ENCODE results near the gene FAM53B.

FAM53B gene

GRCh38 chr10:124639646-124640045, 104.5 kb downstream of the FAM53B start:
- in situ Hi-C loops (cut with MboI; ENCODE audit: low pct_unique_long_range_greater_than_20kb, low sequenced_read_pairs, unreplicated experiment) = loop anchor here (10.0 kb wide), 1 partner anchor 95 kb away; no protein-coding TSS in a partner anchor
- no peak for TF ChIP-seq CTCF (IDR thresholded peaks at IDR 0.05; ENCODE audit: extremely low read depth, insufficient read depth, missing control alignments)
- no peak for DNase-seq (ENCODE audit: low spot score)

- no peak for TF ChIP-seq CTCF (IDR thresholded peaks at IDR 0.05; ENCODE audit: extremely low read depth, insufficient read depth, missing control alignments)
- DNase-seq (ENCODE audit: low spot score) = no peak
- in situ Hi-C loops (cut with MboI; ENCODE audit: low pct_unique_long_range_greater_than_20kb, low sequenced_read_pairs, unreplicated experiment) = loop anchor here (10.0 kb wide), 1 partner anchor 96 kb away; no protein-coding TSS in a partner anchor
These were observed 105.0 kb downstream of the FAM53B start for GRCh38 chr10:124639206-124639605.

- in situ Hi-C loops (cut with MboI; ENCODE audit: low pct_unique_long_range_greater_than_20kb, low sequenced_read_pairs, unreplicated experiment) = loop anchor here (10.0 kb wide), 1 partner anchor 97 kb away; no protein-coding TSS in a partner anchor
- DNase-seq (ENCODE audit: low spot score) = no peak
- no peak for TF ChIP-seq CTCF (IDR thresholded peaks at IDR 0.05; ENCODE audit: extremely low read depth, insufficient read depth, missing control alignments)
These were observed 106.4 kb downstream of the FAM53B start for GRCh38 chr10:124637746-124638145.

- no peak for DNase-seq (ENCODE audit: low spot score)
- TF ChIP-seq CTCF (IDR thresholded peaks at IDR 0.05; ENCODE audit: extremely low read depth, insufficient read depth, missing control alignments) = no peak
- in situ Hi-C loops (cut with MboI; ENCODE audit: low pct_unique_long_range_greater_than_20kb, low sequenced_read_pairs, unreplicated experiment) = loop anchor here (10.0 kb wide), 1 partner anchor 98 kb away; no protein-coding TSS in a partner anchor
These were observed 107.0 kb downstream of the FAM53B start for GRCh38 chr10:124637091-124637700.

GRCh38 chr10:124636271-124636995, 107.7 kb downstream of the FAM53B start:
- peak; percentile 36 for TF ChIP-seq CTCF (IDR thresholded peaks at IDR 0.05; ENCODE audit: extremely low read depth, insufficient read depth, missing control alignments)
- in situ Hi-C loops (cut with MboI; ENCODE audit: low pct_unique_long_range_greater_than_20kb, low sequenced_read_pairs, unreplicated experiment) = loop anchor here (10.0 kb wide), 1 partner anchor 98 kb away; no protein-coding TSS in a partner anchor
- no peak for DNase-seq (ENCODE audit: low spot score)

GRCh38 chr10:124632566-124632965, 111.6 kb downstream of the FAM53B start:
- in situ Hi-C loops (cut with MboI; ENCODE audit: low pct_unique_long_range_greater_than_20kb, low sequenced_read_pairs, unreplicated experiment) = loop anchor here (10.0 kb wide), 1 partner anchor 102 kb away; no protein-coding TSS in a partner anchor
- no peak for DNase-seq (ENCODE audit: low spot score)
- no peak for TF ChIP-seq CTCF (IDR thresholded peaks at IDR 0.05; ENCODE audit: extremely low read depth, insufficient read depth, missing control alignments)
